GM18870 (cell line): ENCODE measurements around the gene DOK7.

ENCODE experiments used
- ATAC-seq: cut with Tn5 transposase; IDR thresholded peaks from one replicate; pipeline ENCODE4 v1.9.1; 2021; ENCODE audit warnings: moderate library complexity; ENCODE audit not compliant: unreplicated experiment

DOK7 gene

DNA sequence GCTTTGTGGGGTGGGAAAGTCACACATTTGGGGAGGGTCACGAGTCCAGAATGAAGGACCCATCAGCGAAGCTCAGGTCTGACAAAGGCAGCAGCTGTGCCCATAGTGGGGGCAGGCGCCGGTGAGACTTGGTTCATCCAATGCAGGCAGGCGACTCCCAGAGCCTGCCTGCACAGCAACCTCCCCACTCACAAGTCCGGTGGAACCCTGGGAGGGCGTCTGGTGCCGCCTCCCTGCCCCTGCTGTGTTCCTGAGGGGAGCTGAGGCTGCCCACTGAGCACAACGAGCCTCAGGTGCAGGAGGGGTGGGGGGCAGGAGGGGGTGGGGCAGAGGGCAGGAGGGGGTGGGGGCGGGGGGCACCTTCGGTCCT is 55.4 kb downstream of the DOK7 start:
- ATAC-seq: no peak

DNA sequence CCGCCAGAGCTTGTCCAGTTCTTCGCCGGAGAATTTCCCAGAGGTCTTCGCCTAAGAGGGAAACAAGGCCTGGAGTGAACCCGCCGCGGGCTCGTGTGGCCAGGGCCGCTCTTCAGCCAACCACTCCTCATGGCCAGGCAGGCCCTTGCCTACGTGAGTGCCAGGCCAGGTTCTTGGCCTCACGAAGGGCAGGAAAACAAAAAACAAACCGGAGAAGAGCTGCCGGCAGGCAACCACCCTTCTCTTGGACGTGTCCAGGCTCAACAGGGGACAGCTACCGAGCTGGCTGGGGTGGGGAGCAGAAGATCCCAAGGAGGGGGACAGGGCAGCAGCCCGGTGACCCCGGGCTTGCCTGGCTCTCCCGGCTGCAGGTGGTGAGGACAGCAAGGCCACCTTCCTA is 55.8 kb downstream of the DOK7 start:
- ATAC-seq: no peak

DNA sequence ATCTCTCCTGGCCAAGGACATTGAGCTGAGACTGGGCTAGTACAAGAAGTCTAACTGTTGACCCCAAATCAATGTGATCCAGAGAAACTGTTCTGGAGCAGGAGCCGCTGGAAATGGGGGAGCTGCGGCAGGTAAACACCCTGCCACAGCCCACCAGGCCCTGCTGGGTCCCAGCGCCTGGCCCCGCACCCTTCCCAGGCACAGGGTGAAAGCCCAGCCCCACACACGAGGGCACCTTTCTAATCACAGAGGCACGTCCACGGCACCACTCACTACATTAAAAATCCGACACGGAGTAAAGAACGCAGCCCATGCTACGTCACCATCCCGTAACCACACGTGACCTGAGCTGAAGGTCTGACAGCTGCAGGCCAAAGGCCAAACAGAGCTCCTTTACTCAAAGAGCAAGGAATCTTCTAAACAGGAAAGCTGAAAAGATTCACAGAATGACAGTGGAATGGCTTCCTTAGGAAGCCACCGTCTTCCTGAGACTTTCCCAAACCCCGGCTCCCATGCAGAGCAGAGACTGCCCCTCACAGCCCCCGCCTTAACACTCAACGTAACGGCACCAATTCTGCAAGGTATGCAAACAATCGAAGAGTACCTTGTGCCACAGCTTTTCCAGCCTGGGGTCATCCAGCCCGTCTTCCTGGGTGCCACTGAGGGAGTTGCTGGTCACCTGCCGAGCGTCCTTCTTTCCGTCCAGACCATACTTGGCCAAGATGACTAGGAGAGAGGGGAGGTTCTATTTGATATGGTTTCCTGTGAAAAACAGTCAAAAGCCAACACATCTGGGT is 56.6 kb downstream of the DOK7 start:
- ATAC-seq: no peak

DNA sequence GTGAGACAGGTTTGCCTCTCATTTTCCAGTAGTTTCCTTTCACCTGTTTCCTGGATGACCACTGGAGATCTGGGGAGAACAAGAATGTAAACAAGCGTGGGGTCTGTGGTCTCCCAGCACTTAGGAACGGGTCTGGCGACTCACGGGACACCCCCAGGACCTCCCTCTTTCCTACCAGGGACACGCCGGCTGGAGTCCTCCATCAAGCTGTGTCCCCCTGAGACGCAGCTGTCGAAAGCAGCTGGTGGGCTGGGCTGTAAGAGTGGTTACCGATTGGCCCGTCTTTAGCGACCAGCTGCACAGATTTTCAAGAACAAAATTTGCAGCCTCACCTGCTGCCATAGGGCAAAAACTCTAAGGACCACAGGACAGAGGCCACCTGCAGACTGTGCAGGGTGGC is 57.2 kb downstream of the DOK7 start:
- no peak for ATAC-seq

GRCh38 chr4:3520796-3521600 is 57.9 kb downstream of the DOK7 start:
- no peak for ATAC-seq

GRCh38 chr4:3521621-3522325 is 58.7 kb downstream of the DOK7 start:
- ATAC-seq: no peak

DNA sequence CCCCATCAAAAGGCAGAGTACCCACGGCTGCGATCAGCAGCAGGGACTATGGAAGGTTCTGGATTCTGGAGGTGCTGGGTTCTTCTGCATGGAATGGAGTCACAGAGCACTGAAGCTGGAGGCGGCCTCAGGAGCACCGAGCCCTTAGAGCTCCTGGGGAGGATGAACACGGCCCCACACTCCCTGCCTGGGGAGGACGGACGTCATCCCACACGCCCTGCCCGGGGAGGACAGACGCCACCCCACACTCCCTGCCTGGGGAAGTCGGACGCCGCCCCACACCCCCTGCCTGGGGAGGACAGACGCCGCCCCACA is 59.2 kb downstream of the DOK7 start:
- no peak for ATAC-seq

DNA sequence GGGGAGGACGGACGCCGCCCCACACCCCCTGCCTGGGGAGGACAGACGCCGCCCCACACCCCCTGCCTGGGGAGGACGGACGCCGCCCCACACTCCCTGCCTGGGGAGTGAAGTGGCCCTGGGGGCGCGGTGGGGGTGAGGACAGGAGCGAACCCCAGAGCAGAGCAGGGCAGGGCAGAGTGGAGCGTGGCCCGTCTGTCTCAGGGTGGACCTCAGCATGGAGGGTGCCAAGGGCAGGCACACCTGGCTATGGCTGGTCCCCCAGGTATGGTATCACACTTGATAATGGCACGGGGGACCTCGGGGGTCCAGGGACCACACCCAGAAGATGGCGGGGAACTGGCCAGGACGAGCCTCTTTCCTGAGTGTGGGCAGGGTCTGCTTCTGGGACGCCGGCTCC is 59.5 kb downstream of the DOK7 start:
- no peak for ATAC-seq

- ATAC-seq: no peak
These were observed 60.1 kb downstream of the DOK7 start for GRCh38 chr4:3523146-3523627.

GRCh38 chr4:3523628-3524221 is 60.6 kb downstream of the DOK7 start:
- no peak for ATAC-seq

GRCh38 chr4:3524349-3524748 is 61.2 kb downstream of the DOK7 start:
- no peak for ATAC-seq

DNA sequence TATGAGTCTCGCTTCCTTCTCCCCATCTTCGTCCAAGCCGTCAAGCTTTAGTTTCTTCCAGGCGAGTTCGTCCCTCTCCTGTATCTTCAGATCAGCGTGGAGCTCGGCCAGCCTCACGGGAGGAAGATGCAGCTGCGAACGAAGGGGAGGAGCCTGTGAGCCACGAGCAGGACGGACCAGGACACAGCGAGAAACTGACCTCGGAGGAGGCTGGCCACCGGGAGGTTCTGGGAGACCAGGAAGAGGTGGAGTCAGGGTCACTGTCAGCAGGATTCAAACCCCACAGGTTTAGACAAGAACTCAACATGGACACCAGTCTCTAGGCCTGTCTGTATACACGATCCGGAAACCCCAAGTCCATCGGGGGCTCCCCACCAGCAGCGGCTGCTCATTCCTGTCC is 61.8 kb downstream of the DOK7 start:
- no peak for ATAC-seq

DNA sequence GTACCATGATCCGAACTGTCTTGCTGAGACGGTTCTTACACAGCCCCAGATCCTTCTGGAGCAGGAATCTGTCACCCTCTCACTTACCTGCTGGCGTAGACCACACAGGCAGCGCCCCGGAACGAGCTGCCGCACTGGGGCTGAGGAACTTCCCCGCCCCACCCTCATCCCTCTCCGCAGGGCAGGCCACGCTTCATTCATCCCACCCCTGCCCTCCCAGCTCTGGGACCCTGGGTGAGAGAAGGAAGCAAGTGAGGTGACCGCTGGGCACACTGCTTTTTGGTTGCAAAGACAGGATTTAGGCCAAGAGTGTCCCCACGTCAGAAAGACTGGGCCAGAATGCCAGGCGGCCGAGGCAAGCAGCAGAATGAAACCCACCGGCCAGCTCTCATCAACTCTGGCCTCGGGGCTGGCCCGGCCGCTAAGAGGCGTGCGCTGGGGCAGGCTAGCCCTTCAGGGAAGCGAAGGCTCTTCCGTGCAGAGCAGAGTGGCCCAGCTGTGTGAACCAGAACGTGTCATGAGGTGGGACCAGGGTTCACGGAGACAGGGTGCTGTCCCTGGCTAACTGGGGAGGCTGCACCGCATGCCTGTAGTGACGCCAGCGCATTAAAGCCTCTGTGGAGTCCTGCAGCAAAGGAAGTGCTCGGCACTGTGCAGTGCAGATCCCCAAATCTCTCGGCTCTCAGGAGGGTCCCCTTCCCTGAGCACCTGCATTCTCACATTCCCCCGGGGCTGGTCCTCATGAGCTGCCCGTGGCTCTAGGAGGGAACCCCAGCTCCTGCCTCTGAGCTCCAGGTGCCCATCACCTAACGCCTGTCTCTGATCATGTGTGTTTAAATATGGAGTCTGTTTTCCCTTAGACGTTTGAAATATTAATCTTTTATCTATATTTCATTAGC is 62.7 kb downstream of the DOK7 start:
- no peak for ATAC-seq

GRCh38 chr4:3526456-3526855 is 63.4 kb downstream of the DOK7 start:
- no peak for ATAC-seq

DNA sequence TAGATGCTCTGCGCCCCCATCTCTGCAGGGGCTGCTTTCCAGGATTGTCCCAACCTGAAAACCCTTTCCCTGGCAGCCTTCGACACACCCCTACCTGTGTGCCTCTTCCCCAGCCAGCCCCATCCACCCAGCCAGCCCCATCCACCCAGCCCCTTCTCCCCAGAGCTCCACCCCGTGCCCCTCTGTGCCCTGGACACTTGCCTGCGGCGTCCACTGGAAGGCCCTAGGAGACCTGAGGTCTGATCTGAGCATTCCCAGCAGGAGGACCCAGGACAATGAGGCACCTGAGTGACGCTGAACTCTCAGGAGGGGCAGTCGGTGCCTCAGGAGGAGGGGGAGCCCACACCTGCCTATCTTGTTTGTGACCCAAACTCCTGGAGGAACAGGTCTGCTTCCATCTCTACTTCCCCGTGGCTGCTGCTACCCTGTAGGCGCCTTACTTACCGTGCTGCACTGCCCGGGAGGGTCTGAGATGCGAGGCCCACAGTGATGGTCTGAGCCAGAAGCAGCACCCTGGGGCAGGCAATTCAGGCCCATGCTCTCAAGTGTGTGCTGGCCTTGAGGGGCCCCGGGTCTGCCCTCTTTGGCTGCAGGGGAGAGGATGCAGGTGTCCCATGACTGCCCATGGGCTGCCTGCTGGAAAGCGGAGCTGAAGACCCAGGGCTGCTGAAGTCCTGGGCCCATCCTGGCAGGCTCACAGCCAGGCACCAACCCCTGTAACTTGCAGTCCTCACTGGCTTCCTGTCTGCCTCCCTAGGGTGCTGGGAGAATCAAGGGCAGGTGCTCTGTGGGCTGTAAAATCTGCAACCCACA is 64.2 kb downstream of the DOK7 start:
- ATAC-seq: no peak

GRCh38 chr4:3527914-3528876 is 65.1 kb downstream of the DOK7 start:
- ATAC-seq: no peak

DNA sequence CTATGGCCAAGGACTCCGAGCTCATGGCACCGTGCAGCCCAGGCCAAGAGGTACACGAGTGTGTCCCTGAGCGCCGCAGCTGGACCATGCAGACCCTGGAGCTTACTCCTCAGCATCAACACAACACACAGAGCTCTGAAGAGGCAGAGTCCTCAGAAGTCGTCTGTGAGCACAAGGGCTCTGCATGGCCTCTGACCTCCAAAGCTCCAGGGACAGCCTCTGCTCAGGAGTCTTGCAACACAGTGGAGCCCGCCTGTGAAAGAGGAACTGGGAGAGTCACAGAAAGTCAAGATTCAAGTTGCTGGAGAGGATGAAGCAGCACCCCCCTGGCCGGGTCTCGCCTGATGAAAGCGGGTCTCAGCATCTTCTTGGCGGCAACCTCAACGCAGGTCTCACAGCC is 66.3 kb downstream of the DOK7 start:
- ATAC-seq: no peak

DNA sequence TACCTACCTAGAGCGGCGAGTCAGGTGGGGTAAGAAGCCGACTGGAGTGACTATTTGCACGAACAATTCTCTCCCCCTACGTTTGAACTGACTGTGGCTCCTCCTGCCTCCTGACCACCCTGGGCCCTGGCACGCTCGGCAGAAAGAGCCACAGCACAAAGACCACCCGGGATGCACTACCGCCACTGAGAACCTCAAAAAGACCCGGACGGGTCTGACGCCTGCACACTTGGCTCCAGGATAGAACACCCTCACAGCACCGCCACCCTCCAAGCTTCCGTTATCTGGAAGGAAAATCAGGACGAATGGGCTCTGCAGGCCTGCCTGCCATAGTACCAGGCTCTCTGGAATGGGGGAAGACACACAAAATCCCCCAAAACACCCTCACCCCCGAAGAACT is 66.9 kb downstream of the DOK7 start:
- no peak for ATAC-seq
